H1 (cell line): ENCODE results near the gene LMX1B. TPM values are rescaled to one million over a fixed set of nuclear protein-coding genes. Genes with fewer than 3 reads are reported as not detected.
"Not testable (repeated sequence)": the region's sequence is repeated elsewhere in the genome, so short reads cannot be mapped to it uniquely, and the experiment has no call there.

Source experiments
- CTCF ChIA-PET: fragments of 300-600 bp; sonication (Branson Sonifier 250); formaldehyde crosslinking; loops from one replicate; lab custom pipeline; 2021; ENCODE audit not compliant: partially characterized antibody; lab: Charles Lee
- POLR2A ChIA-PET: fragments of 300-600 bp; sonication (Branson Sonifier 250); formaldehyde crosslinking; loops from one replicate; lab custom pipeline; 2021; ENCODE audit warnings: inconsistent platforms; ENCODE audit not compliant: partially characterized antibody; lab: Charles Lee
- DNase-seq, 2 experiments: peaks; one replicate each; pipeline versions ENCODE4 v3.0.0 to v3.0.0-alpha.2; 2010 to 2022; ENCODE audit warnings: low spot score in 2 of 2, low read depth in 1 of 2, mixed read lengths in 1 of 2
- FAIRE-seq: peaks from 2 replicates; lab custom pipeline; 2011; peaks lifted over from hg19 to GRCh38; lab: Jason Lieb, UNC
- H2AFZ ChIP-seq: 2 replicates; pipeline ENCODE4 v1.8.1; 2012; ENCODE audit warnings: low read length, inconsistent platforms
- H2AK5ac ChIP-seq: 2 replicates; pipeline ENCODE4 v1.6.1; 2013; ENCODE audit warnings: low read depth, low read length
- H2BK120ac ChIP-seq: replicated peaks from 2 replicates; pipeline ENCODE3; 2013; ENCODE audit warnings: low read depth, low read length, inconsistent platforms
- H2BK12ac ChIP-seq: 2 replicates; pipeline ENCODE4 v1.6.1; 2013; ENCODE audit warnings: low read depth, low read length
- H2BK15ac ChIP-seq: 2 replicates; pipeline ENCODE4 v1.6.1; 2013; ENCODE audit warnings: low read length
- H2BK20ac ChIP-seq: 2 replicates; pipeline ENCODE4 v1.6.1; 2013; ENCODE audit warnings: low read length
- H2BK5ac ChIP-seq: 2 replicates; pipeline ENCODE4 v1.6.1; 2013; ENCODE audit warnings: low read depth, low read length
- H3K14ac ChIP-seq: 2 replicates; pipeline ENCODE4 v1.6.1; 2013; ENCODE audit warnings: inconsistent platforms; ENCODE audit not compliant: insufficient read length
- H3K18ac ChIP-seq: 2 replicates; pipeline ENCODE4 v1.6.1; 2013; ENCODE audit warnings: low read length; ENCODE audit errors: extremely low read depth
- H3K23ac ChIP-seq: 2 replicates; pipeline ENCODE4 v1.6.1; 2013; ENCODE audit warnings: inconsistent platforms; ENCODE audit not compliant: insufficient read length
- H3K23me2 ChIP-seq: 2 replicates; pipeline ENCODE4 v1.6.1; 2013; ENCODE audit warnings: low read depth, low read length
- H3K27ac ChIP-seq: 2 replicates; pipeline ENCODE4 v1.6.1; 2011; ENCODE audit warnings: low read depth, low read length, inconsistent platforms
- H3K27me3 ChIP-seq, 4 experiments: replicated peaks in 1 of 4; 1 replicate in 1 of 4; 2 replicates in 3 of 4; pipeline versions ENCODE4 v1.6.1 to v1.8.1; 2011 to 2013; ENCODE audit warnings: low read length in 3 of 4, mild to moderate bottlenecking in 3 of 4, inconsistent platforms in 2 of 4, mixed read lengths in 2 of 4, moderate library complexity in 1 of 4; ENCODE audit not compliant: control insufficient read depth in 3 of 4, insufficient read depth in 3 of 4; ENCODE audit errors: extremely low read depth in 1 of 4
- H3K36me3 ChIP-seq, 4 experiments: 2 replicates each; pipeline versions ENCODE4 v1.6.1 to v1.8.1; 2011 to 2013; ENCODE audit warnings: mild to moderate bottlenecking in 4 of 4, low read length in 3 of 4, moderate library complexity in 2 of 4, control low read depth in 1 of 4, inconsistent platforms in 1 of 4; ENCODE audit not compliant: insufficient read depth in 4 of 4, control insufficient read depth in 2 of 4
- H3K4ac ChIP-seq: replicated peaks from 2 replicates; pipeline ENCODE3; 2013; ENCODE audit warnings: low read length, low read depth, mixed read lengths, inconsistent platforms; ENCODE audit not compliant: insufficient read length
- H3K4me1 ChIP-seq, 4 experiments: replicated peaks in 1 of 4; 1 replicate in 1 of 4; 2 replicates in 3 of 4; pipeline versions ENCODE4 v1.6.1 to v1.8.1; 2011 to 2013; ENCODE audit warnings: low read length in 3 of 4, inconsistent platforms in 2 of 4, mixed read lengths in 1 of 4; ENCODE audit not compliant: insufficient read depth in 4 of 4, control insufficient read depth in 3 of 4
- H3K4me2 ChIP-seq, 2 experiments: 2 replicates each; pipeline versions ENCODE4 v1.6.1 to v1.8.1; 2011 to 2013; ENCODE audit warnings: low read depth in 2 of 2, low read length in 2 of 2, control low read depth in 1 of 2, inconsistent platforms in 1 of 2, mild to moderate bottlenecking in 1 of 2; ENCODE audit not compliant: insufficient read depth in 1 of 2
- H3K4me3 ChIP-seq, 4 experiments: fragments of 200-600, 300-600 bp in 1 of 4; sonication (generic), shearing (Covaris generic), sonication (Bioruptor Twin) in 1 of 4; 2 replicates each; pipeline versions ENCODE4 v1.5.1 to v1.8.1; 2011 to 2016; ENCODE audit warnings: low read length in 4 of 4, low read depth in 3 of 4, control low read depth in 2 of 4, inconsistent platforms in 2 of 4, mild to moderate bottlenecking in 2 of 4, mixed read lengths in 1 of 4, moderate library complexity in 1 of 4; ENCODE audit not compliant: insufficient read depth in 2 of 4; ENCODE audit errors: extremely low read depth in 1 of 4
- H3K56ac ChIP-seq: replicated peaks from 2 replicates; pipeline ENCODE3; 2013; ENCODE audit warnings: low read depth, mild to moderate bottlenecking, mixed read lengths, low read length, inconsistent platforms; ENCODE audit not compliant: insufficient read length
- H3K79me1 ChIP-seq: 2 replicates; pipeline ENCODE4 v1.6.1; 2013; ENCODE audit warnings: low read depth, low read length, control low read depth
- H3K79me2 ChIP-seq, 2 experiments: 2 replicates each; pipeline versions ENCODE4 v1.6.1 to v1.8.1; 2012 to 2013; ENCODE audit warnings: low read length in 2 of 2, mild to moderate bottlenecking in 2 of 2, inconsistent platforms in 1 of 2; ENCODE audit not compliant: insufficient read depth in 2 of 2, control insufficient read depth in 1 of 2
- H3K9ac ChIP-seq, 4 experiments: replicated peaks in 1 of 4; 1 replicate in 1 of 4; 2 replicates in 3 of 4; pipeline versions ENCODE4 v1.6.1 to v1.8.1; 2011 to 2013; ENCODE audit warnings: low read depth in 3 of 4, low read length in 3 of 4, control low read depth in 2 of 4, mild to moderate bottlenecking in 2 of 4, moderate library complexity in 2 of 4, inconsistent platforms in 1 of 4; ENCODE audit errors: extremely low read depth in 1 of 4
- H3K9me3 ChIP-seq, 2 experiments: 2 replicates each; pipeline versions ENCODE4 v1.6.1 to v1.8.1; 2012 to 2013; ENCODE audit warnings: mild to moderate bottlenecking in 2 of 2, moderate library complexity in 2 of 2, control low read depth in 1 of 2, inconsistent platforms in 1 of 2, low read depth in 1 of 2, low read length in 1 of 2, mixed read lengths in 1 of 2; ENCODE audit not compliant: insufficient read depth in 2 of 2
- H4K20me1 ChIP-seq, 2 experiments: replicated peaks in 1 of 2; 2 replicates each; pipeline versions ENCODE3 to v1.8.1; 2011 to 2013; ENCODE audit warnings: inconsistent platforms in 2 of 2, low read length in 2 of 2, mild to moderate bottlenecking in 1 of 2; ENCODE audit not compliant: insufficient read depth in 2 of 2, control insufficient read depth in 1 of 2
- H4K5ac ChIP-seq: 2 replicates; pipeline ENCODE4 v1.6.1; 2013; ENCODE audit warnings: low read length, low read depth, mixed read lengths, inconsistent platforms; ENCODE audit not compliant: insufficient read length
- H4K8ac ChIP-seq: 2 replicates; pipeline ENCODE4 v1.8.0; 2013; ENCODE audit warnings: mild to moderate bottlenecking, moderate library complexity, low read length, inconsistent platforms; ENCODE audit not compliant: insufficient read depth; ENCODE audit errors: extremely low read depth
- H4K91ac ChIP-seq: replicated peaks from 2 replicates; pipeline ENCODE3; 2013; ENCODE audit warnings: low read length, mixed read lengths, inconsistent platforms; ENCODE audit not compliant: insufficient read length
- WGBS, 2 experiments: shearing (Covaris generic) in 1 of 2; methylation state at CpG; one replicate each; pipeline versions ENCODE4 v1.1.6 to v1.1.7; 2013 to 2015; ENCODE audit warnings: low lambda C conversion rate in 2 of 2, mixed read lengths in 2 of 2, inconsistent platforms in 1 of 2, low coverage in 1 of 2, missing lambda C conversion rate in 1 of 2; ENCODE audit not compliant: insufficient replicate concordance in 2 of 2, insufficient coverage in 1 of 2, insufficient read length in 1 of 2; ENCODE audit errors: extremely low coverage in 1 of 2, missing lambda C conversion rate in 1 of 2; 5-methylcytosine and 5-hydroxymethylcytosine counted together
- polyA plus RNA-seq, 7 experiments: library from polyadenylated mRNA; depleted of rRNA in 3 of 7; stranded (reverse) in 5 of 7; unstranded in 2 of 7; fragments of >200 nt in 5 of 7; fragments of 200-250 nt in 2 of 7; gene quantifications; 1 replicate in 5 of 7; 2 replicates in 1 of 7; 4 replicates in 1 of 7; pipeline versions ENCODE4 v1.2.1 to v1.2.3, GENCODE V29; 2011 to 2013; ENCODE audit warnings: missing spikeins in 2 of 7, mixed read lengths in 2 of 7
- total RNA-seq: library from RNA; stranded (reverse); fragmentation: NEBNext Ultra II Directional; extraction: Animal tissue kit (Norgen Biotek cat#: 25700); gene quantifications from 2 replicates; pipeline ENCODE4 v1.2.1, GENCODE V29; 2021

LMX1B gene
- total and polyA plus RNA-seq, 2 of the 8 experiments (the other 6 are each of a cell fraction or from before 2014, with no cell fraction given), result 0.09 to 0.37 TPM

GRCh38 chr9:126656214-126656613 is 42.5 kb downstream of the LMX1B start:
- H4K5ac ChIP-seq, H3K23ac ChIP-seq, H2BK20ac ChIP-seq, H3K79me1 ChIP-seq, H3K56ac ChIP-seq, H3K4ac ChIP-seq, DNase-seq, H2BK120ac ChIP-seq, H3K27me3 ChIP-seq, FAIRE-seq, H4K8ac ChIP-seq, H3K27ac ChIP-seq, H3K14ac ChIP-seq, H2AK5ac ChIP-seq, H4K91ac ChIP-seq, H3K9me3 ChIP-seq, H3K9ac ChIP-seq, H3K36me3 ChIP-seq, H3K4me3 ChIP-seq, H2BK12ac ChIP-seq, H4K20me1 ChIP-seq, H2BK5ac ChIP-seq, H3K4me2 ChIP-seq, POLR2A ChIA-PET, H2AFZ ChIP-seq, H3K79me2 ChIP-seq, H3K18ac ChIP-seq, H3K23me2 ChIP-seq: not testable (repeated sequence)
- CTCF ChIA-PET, result interaction anchor here (0.6 to 1.8 kb wide), 6 partner anchors 11 to 80 kb away, joined by 3 to 5 read pairs (median 4); no protein-coding TSS in a partner anchor
- Histone ChIP-seq H2BK15ac (0 out of 2 replicates have a peak overlapping the region, but pooled peaks have one; percentile 0), H3K4me1 (peaks cover 4 to 20% (median 10%) of the 10 kb centered on the region in 4 experiments)
- WGBS, 2 experiments, result 80% methylated on average over 4 of the region's 4 CpGs; no CpG with 5 or more reads in 1 of the 2 experiments
